Mucosa of descending colon (tissue), 3 donors: ENCODE measurements around the gene TEX44. TPM values are rescaled to one million over a fixed set of nuclear protein-coding genes. Genes with fewer than 3 reads are reported as not detected.
"Not testable (repeated sequence)": the region's sequence is repeated elsewhere in the genome, so short reads cannot be mapped to it uniquely, and the experiment has no call there.

Source experiments
- ATAC-seq: fragments of 200-7000 bp; cut with Tn5 transposase; one replicate; pipeline ENCODE4 v1.9.1; 2020; ENCODE audit warnings: mild to moderate bottlenecking, moderate library complexity
- DNase-seq, 3 donors: peaks; one replicate each; pipeline ENCODE4 v3.0.0-alpha.2; 2020
- H3K36me3 ChIP-seq: fragments of 200-600 bp; one replicate; pipeline ENCODE4 v1.8.0; 2021; ENCODE audit warnings: low read depth, mild to moderate bottlenecking
- H3K4me1 ChIP-seq: fragments of 200-600 bp; one replicate; pipeline ENCODE4 v1.8.0; 2021; ENCODE audit warnings: low read depth, mild to moderate bottlenecking
- H3K4me3 ChIP-seq: fragments of 200-600 bp; one replicate; pipeline ENCODE4 v1.8.0; 2021; ENCODE audit warnings: mild to moderate bottlenecking
- H3K9me3 ChIP-seq: fragments of 200-600 bp; one replicate; pipeline ENCODE4 v1.8.0; 2021; ENCODE audit warnings: mild to moderate bottlenecking
- intact Hi-C, 2 donors: fragments of 100-400 bp; cut with DNase I in 1 of 2; cut with micrococcal nuclease in 1 of 2; formaldehyde crosslinking; loops; one replicate each; pipeline versions ENCODE4 v1.11.0 to v1.11.1; 2022; cut with DNase I, micrococcal nuclease
- total RNA-seq, 3 donors: library from RNA; stranded (reverse); fragmentation: NEBNext Ultra II Directional in 2 of 3; extraction: Animal tissue kit (Norgen Biotek cat#: 25700) in 2 of 3; gene quantifications; one replicate each; pipeline versions ENCODE4 v1.2.1 to v1.2.4, GENCODE V29; 2021 to 2023
- TF ChIP-seq, protein P1 (sequence below): fragments of 200-600 bp; IDR thresholded peaks from one replicate; pipeline ENCODE4 v1.8.0; 2022; ENCODE audit warnings: antibody characterized with exemption, mild to moderate bottlenecking
- donor health status: DM: no; HTN: no; CAD: no; lungs with moderate emphysema.
- donor health status: DM: no; HTN: no; CAD: no.
- donor health status: DM: no; HTN: yes; CAD: no.

The TEX44 gene
- total RNA-seq, 3 donors from 2014 or later, result not detected

DNA sequence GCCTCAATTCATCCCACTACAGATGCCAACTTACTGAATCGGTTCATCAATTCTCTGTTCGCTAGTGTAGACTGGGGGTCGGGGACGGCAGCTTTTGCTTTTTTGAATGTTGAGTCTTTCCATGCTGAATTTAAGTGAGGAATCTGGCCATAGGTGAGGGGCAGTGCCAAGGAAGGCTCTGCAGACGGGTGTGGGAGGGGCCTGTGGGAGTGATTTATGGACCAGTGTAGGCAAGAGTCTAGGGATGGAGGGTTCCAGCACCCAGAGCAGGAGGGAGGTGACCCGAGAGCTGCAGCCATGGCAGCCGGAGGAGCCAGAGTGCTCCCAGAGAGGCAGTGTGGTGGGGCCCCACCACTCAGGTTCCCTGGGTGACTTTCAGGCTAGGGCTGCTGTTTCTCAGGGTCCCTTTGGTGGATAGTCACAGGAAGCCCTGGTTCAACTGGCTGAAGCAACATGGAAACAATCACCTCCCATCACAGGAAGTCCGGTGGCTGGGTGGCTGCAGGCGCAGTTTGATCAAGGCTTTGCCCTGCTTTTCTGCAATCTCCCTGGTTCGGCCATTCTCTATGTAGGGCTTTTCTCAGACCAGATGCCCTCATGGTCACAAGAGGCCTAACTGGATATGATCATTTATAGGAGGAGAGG is 16.9 kb upstream of the TEX44 start:
- TF ChIP-seq, protein P1, sequence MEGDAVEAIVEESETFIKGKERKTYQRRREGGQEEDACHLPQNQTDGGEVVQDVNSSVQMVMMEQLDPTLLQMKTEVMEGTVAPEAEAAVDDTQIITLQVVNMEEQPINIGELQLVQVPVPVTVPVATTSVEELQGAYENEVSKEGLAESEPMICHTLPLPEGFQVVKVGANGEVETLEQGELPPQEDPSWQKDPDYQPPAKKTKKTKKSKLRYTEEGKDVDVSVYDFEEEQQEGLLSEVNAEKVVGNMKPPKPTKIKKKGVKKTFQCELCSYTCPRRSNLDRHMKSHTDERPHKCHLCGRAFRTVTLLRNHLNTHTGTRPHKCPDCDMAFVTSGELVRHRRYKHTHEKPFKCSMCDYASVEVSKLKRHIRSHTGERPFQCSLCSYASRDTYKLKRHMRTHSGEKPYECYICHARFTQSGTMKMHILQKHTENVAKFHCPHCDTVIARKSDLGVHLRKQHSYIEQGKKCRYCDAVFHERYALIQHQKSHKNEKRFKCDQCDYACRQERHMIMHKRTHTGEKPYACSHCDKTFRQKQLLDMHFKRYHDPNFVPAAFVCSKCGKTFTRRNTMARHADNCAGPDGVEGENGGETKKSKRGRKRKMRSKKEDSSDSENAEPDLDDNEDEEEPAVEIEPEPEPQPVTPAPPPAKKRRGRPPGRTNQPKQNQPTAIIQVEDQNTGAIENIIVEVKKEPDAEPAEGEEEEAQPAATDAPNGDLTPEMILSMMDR, result no peak
- Histone ChIP-seq H3K36me3 (no peaks in the 10 kb centered on the region), H3K4me1 (no peaks in the 10 kb centered on the region), H3K9me3 (no peaks in the 10 kb centered on the region), H3K4me3 (no peak overlapping the region)
- ATAC-seq, result no peak
- DNase-seq, result peak in 1 of 3 donors; percentile 24
- intact Hi-C loops, result no loop called here

DNA sequence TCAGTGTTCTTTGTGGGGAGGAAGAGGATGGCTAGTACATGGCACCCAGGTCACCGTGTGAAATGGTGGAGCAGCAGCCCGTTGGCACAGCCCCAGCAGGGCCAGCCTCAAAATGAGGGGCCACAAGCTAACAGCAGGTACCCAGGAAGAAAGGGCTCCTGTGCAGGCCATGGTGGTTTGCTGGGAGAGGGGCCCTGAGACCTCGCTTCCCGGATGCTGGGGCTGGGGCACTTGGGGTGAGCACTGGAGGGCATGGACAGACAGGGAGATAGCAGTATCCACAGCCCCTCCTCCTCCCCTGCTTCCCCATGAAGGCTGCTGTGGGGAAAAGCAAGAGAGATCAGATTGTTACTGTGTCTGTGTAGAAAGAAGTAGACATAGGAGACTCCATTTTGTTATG is 16.2 kb upstream of the TEX44 start:
- TF ChIP-seq, protein P1, result no peak

DNA sequence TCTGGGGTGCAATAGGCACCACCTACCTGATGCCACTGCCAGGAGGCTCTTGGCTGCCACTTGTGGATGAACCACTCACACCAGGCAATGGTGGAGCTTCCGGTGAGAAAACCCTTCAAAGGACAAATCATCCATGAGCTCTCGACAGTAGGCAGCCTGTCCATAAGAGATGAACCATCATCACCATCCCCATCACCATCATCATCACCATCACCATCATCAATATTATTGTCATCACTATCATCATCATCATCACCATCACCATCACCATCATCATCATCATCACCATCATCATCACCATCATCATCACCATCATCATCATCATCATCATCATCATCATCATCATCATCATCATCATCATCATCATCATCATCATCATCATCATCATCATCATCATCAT is 14.0 kb upstream of the TEX44 start:
- not testable (repeated sequence) for ATAC-seq, H3K4me3 ChIP-seq

More for the DNA sequence above, 16.2 kb upstream of the TEX44 start:
- intact Hi-C loops, result no loop called here
- H3K4me1 ChIP-seq, result no peaks in the 10 kb centered on the region
- DNase-seq (peak in 1 of 3 donors; percentile 27), ATAC-seq (no peak)
- no peaks in the 10 kb centered on the region for H3K9me3 ChIP-seq
- no peaks in the 10 kb centered on the region for H3K36me3 ChIP-seq
- H3K4me3 ChIP-seq, result no peak overlapping the region

DNA sequence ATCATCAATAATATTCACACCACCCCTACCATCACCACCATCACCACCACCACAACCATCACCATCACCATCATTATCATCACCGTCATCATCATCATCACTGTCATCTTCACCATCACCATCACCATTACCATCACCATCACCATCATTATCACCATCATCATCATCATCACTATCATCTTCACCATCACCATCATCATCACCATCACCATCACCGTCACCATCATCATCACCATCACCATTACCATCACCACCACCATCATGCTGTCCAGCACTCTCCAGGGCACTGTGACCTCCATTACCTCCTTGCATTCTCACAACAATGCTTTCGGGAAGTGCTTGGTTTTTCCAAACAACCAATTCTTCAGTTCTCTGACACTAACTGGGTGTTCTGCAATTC is 13.1 kb upstream of the TEX44 start:
- no peaks in the 10 kb centered on the region for H3K9me3 ChIP-seq
- intact Hi-C loops, result no loop called here
- no peak overlapping the region for H3K4me3 ChIP-seq
- TF ChIP-seq, protein P1, result no peak
- ATAC-seq (no peak), DNase-seq (no peak)
- no peaks in the 10 kb centered on the region for H3K36me3 ChIP-seq
- H3K4me1 ChIP-seq, result no peaks in the 10 kb centered on the region

More for the DNA sequence above, 14.0 kb upstream of the TEX44 start:
- DNase-seq, result peak in 1 of 3 donors; percentile 1
- intact Hi-C loops, H3K4me1 ChIP-seq, H3K9me3 ChIP-seq, H3K36me3 ChIP-seq: not testable (repeated sequence)

DNA sequence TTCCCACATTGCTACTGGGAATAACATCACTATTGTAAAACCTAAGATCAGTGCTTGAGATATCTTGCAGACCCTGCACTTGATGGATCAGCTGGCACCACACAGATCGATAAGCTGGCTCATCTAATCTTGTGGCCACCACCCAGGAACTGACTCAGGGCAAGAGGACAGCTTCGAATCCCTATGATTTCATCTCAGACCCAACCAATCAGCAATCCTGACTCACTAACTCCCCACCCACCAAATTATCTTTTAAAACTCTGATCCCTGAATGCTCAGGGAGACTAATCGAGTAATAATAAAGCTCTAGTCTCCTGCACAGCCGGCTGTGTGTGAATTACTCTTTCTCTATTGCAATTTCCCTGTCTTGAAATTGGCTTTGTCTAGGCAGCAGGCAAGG is 11.3 kb upstream of the TEX44 start:
- no peak for ATAC-seq
- Histone ChIP-seq H3K36me3 (no peaks in the 10 kb centered on the region), H3K4me1 (no peaks in the 10 kb centered on the region), H3K9me3 (no peaks in the 10 kb centered on the region), H3K4me3 (no peak overlapping the region)
- TF ChIP-seq, protein P1, result no peak
- intact Hi-C loops, result no loop called here
- no peak for DNase-seq

DNA sequence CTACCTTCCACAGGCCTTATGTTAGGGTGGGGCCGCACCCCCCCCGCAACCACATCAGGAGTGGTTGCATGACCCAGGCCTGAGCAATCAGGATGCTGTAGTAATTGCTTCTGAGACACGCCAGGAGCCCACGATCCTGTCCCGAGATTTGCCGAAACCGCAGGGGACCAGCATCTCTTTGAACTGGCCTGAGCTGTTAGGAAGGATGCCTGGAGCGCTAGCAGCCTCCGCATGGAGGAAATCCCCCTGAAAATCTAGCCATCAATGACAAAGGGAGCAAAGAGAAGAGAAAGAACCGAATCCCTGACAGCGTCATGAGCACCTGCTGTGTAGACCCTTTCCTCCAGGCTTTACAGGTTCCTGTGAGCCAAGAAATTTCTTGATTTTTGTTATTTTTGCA is 8.7 kb upstream of the TEX44 start:
- H3K4me1 ChIP-seq, result no peaks in the 10 kb centered on the region
- DNase-seq (no peak), ATAC-seq (no peak)
- H3K36me3 ChIP-seq, result no peaks in the 10 kb centered on the region
- no peaks in the 10 kb centered on the region for H3K9me3 ChIP-seq
- TF ChIP-seq, protein P1, result no peak
- no peak overlapping the region for H3K4me3 ChIP-seq
- intact Hi-C loops, result no loop called here

DNA sequence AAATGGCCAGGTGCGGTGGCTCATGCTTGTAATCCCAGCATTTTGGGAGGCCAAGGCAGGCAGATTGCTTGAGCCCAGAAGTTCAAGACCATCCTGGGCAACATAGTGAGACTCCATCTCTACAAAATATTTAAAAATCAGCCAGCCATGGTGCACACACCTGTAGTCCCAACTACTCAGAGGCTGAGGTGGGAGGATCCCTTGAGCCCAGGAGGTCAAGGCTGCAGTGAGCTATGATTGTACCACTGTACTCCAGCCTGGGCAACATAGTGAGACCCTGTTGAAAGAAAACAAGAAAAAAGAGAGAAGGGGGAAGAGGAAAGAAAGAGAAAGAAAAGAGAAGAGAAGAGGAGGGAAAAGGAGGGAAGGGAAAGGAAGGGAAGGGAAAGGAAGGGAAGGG is 4.9 kb upstream of the TEX44 start:
- H3K4me1 ChIP-seq, H3K4me3 ChIP-seq, H3K9me3 ChIP-seq, H3K36me3 ChIP-seq, ATAC-seq, intact Hi-C loops, DNase-seq: not testable (repeated sequence)
